ENCODE results near the gene PHYKPL.
"Not testable (repeated sequence)": the region's sequence is repeated elsewhere in the genome, so short reads cannot be mapped to it uniquely, and the experiment has no call there.

Gene PHYKPL

DNA sequence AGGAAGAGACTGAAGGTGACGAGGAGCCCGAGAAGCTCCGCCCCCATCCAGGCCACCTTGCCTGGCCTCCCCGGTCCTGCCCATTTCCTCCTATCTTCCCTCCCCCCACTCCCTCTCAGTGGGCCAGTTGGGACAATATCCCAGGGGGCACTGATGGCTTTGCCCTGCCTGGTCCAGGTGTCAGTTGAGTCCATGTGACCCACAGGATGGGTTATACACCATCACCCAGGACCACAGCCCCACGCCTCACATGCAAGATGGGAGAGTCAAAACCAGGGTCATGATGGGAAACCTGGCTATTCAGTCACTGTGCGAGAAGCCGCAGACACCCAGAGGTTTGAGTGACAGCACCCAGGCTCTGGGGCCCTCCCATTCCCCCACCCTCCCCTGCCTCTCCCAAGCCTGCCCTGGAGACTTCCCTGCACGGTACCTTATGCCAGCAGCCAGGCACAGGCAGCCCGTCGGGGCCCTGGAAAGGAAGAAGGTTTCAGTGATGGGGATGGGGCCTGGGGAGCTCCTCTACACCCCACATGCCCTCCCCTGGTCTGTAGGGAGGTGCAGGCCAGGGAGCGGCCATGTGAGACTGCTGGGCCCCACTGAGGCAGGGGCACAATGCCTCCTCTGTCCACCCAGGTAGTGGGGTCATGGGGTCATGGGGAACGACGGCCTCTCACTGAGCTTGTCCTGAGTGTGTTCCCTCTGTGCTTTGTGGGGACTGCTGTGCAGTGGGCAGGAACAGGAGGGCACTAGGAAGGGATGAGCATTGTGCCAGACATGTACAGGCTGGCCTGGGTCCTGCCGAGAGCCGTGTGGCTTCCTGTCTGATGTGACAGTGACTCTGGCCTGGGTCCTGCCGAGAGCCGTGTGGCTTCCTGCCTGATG is 6.3 kb upstream of the PHYKPL start:
- no peak for DNase-seq

DNA sequence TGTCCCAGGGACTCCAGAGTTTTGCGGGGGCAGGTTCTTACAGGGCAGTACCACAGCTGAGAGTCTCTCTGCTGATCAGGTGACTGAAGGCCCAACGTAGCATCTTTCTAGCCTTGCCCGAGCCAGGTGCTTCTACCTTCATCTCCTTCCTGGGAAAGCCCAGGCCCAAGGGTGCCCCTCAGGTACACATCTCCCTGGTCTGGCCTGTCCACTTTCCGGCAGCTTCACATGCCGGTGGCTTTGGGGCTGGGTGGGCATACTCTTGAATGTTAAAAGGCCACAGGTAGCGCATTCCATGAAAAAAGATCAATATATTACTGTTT is 5.7 kb upstream of the PHYKPL start:
- no peak for DNase-seq

DNA sequence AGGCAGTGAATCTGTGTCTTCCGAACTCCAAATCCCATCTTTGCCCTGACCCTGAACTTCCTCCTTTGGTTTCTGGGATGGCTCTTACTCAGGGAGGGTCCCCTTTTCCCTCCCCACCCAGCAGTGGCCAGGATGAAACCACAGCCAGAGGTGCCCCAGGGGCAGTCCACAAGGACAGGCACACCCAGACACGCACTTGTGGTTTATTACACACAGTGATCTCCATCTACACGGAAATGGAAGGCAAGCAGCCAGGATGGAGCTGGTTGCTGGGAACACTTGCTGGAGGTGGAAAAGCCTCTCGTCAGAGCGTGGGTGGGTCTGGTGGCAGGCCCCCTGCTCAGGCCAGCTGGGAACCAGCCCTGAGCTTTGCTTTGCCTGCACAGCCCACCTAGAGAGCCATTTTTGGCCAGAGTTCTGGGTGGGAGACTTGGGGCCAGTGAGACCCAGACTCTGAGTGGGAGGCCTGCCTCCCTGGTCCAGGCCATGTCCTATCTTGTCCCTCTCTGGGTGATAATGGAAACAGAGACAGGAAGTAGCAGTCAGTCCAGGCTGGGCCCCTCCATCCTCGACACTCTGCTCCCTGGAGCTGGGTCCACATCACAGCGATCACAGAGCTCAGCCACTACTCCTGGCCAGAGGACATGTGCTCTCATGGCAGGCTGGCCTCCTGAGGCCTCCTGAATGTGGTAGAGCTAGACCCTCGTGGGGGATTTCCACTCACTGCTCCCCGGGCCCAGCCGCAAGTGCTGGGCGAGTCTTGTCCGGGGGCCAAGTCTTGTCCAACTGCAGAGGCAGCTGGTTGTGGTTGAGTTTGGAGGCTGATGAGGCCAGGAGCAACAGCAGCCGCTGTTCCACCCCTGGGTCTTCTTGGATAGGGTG is 5.1 kb upstream of the PHYKPL start:
- DNase-seq = no peak

DNA sequence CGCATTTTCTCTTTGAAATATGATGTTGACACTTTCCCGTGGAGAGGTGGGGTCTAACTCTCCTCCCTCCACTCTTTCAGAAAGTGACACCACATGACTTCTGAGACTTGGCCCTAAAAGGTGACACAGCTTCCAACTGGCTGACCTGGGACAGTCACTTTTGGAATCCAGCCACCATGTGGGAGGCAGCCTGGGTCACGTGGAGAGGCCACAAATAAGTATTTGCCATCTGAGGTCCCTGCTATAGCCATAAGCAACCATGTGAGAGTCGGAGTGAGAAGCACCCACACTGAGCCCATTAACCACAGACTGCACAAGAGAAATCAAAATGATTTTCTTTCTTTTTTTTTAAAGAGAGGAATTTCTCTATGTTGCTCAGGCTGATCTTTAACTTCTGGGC is 4.1 kb upstream of the PHYKPL start:
- no peak for DNase-seq

DNA sequence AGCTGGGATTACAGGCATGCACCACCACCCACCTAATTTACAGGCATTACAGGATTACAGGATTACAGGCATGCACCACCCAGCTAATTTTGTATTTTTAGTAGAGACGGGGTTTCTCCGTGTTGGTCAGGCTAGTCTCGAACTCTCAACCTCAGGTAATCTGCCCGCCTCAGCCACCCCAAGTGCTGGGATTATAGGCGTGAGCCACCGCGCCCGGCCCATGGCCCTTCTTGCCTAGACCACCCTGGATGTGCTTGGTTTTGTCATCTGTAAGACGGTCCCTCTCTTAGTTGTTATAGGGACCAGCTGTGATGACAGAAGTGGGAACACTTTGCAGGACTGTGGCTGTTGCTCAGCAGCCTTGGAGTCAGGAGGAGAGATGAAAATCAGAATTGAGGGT is 3.5 kb upstream of the PHYKPL start:
- DNase-seq = no peak

DNA sequence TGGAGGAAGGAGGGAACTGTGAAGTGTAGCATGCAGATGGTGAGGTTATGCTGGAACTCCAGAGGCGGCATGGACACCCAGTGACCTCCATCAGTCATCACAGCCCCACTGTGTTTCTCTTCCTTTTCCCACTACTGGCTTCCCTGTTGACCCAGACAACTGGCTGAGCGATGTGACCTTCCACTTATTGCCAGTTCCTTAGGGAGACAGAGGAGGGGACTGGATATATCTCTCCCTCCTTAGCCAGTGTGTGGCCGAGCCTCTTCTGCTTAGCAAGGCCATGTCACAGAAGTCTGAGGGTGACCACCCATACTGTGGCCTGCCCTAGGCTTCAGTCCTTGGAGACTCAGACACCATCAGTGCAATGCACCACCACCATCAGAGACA is 3.0 kb upstream of the PHYKPL start:
- DNase-seq = no peak

DNA sequence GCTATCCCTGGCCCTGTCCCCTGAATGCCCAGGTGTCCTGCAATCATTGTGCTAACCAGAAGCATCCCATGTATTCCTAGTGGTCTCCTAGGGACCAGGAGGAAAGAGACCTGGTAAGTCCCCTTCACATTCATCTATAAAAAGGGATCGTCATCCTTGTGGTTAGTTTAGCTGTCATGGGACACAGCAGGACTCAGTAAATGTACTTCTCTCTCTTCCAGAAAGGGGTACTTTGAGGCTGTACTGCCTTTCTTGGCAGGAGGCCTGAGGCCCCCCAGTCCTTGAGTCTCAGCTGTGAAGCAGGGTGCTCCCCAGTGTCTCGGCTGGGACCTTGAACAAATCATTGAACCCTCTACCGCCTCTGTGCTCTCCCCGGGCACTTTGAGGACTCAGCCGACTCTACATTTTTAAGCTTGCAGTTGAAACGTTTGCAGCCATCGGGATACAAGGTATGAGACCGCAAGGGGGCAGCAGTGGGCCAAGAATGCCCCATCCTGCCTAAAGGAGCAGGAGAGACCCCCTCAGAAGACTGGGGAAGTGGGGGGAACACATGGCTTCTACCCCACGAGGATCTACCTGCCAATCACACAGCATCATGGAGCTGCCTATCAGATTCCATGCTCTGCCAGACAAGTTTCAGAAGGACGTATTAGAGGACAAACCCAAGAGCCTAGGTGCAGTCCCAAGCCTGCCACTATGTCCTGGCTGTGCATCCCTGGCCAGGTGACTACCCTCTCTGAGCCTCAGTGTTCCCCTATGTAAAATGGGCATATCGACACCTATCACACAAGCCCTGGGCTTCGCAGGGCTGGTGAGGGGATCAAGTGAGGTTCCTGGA is 2.4 kb upstream of the PHYKPL start:
- DNase-seq = peak; percentile 4

DNA sequence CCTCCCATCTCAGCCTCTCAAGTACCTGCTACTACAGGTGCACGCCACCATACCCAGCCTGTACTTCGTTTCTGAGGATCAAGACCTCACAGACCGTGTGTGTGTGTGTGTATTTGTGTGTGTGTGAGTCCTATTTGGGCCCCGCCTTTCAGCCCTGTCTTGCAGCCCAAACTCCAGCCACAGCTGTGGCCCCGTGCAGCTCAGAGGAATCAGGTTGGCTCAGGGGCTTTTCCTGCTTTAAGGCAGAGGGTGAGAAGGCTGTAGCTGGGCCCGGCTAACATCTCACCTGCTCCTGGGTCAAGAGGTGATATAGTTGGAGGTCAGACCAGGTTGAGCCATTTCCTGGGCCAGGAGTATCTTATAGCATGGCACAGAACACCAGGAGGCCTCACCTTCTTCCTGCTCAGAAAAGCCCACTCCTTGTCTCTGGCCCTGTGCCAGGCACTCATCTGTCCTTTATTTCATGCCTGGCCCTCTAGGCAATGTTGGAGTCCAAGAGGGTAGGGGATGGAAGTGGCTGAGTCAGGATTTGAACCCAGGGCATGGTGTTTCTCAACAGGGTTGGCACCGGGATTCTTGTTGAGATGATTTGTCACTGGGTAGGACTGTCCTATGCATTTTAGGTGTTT is 1.6 kb upstream of the PHYKPL start:
- no peak for DNase-seq

DNA sequence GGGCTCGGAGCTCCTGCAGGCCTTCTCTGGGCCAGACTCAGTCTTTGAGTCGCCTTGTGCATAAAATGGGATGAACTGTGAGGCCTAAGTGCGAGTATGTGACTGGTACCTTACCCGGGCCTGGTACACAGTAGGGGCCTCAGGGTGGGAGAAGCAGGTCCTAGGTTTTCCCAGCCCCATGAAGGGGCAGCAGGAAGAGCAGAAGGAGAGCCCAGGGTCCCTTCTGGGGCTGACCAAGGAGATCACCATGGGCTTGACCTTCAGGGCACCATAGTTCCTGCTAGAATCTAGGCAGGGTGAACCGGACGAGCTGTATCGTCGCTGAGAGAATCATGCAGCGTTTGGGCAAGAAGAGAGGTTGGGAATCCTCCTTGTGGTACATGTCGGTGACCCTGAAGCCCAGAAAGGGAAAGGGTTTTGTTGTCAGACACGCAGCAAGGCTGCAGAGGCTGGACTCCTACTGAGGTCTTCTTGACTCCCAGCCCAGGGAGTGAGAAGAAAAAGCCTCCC is 373 bp upstream of the PHYKPL start:
- DNase-seq = no peak

DNA sequence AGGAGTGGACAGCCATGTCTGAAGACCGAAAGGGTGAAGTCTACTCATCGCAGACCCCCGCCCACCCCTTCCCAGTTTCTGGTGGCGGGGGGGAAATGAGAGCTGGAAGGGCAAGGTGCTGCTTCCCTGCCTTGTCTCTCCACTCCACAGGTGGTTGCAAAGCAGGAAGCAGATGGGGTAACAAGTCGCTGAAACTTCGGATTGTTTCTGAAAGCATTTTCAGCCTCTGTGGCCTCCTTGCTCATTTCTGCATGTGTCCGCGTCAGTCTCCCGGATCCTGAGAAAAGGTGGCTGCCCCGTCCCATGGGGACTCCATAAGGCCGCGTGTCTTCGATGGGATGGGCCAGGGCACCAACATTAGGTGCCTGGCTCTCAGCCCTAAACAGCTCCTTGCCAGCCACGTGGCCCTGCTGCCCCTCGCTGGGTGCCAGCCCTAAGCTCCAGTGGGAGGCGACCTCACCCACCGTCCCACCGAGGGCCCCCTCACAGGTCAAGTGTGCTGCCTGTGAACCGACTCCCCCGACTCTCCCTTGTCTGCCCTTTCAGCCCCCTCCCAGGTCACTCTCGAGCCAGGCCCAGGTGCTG is 971 bp downstream of the PHYKPL start:
- no peak for DNase-seq

DNA sequence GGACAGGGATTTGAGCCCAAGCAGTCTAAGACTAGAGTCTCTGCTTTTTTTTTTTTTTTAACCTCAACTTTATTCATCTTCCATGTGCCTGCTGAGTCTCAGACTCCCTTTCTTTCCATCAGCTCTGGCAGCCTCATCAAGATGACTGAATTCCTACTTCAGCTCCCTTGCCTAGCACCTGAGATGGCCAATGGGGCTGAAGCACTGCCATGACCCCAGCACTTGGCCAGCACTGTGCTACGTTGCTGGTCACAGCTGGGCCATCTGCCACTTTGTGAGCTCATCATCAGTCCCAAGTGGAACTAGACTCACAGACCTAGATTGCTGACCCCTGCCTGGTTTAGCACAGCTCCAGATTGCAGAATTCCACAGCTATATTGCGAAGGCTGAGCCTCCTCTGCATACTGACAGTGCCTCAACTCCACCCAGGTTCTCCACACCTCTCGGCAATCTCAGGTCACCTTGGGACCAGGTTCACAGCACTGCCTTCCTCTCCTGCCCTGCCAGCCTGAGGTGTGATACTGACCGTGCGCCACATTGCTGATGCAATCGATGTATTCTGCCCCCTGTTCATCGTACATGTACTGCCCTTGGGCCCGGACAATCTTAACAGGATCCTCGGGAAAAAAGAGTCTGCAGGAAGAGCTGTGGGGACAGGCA is 1.6 kb downstream of the PHYKPL start:
- no peak for DNase-seq

DNA sequence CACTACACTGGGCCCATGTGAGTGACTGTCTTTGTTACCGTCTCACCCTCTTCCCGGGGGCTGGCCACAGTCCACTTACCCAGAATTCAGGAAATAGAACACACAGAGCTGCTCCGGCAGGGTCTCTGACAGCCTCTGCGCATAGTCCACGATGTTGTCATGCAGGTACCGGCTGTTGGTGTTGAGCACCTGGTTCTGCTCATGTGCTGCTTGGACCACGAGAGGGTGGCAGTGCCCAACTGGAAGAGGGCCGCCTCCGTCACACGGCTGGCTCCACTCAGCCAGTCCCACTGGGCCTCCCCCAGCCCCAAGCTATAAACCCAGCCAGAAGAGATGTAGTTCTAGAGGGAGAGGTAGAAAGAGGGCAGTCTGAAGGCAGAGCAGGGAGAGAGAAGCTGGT is 2.7 kb downstream of the PHYKPL start:
- DNase-seq = no peak

DNA sequence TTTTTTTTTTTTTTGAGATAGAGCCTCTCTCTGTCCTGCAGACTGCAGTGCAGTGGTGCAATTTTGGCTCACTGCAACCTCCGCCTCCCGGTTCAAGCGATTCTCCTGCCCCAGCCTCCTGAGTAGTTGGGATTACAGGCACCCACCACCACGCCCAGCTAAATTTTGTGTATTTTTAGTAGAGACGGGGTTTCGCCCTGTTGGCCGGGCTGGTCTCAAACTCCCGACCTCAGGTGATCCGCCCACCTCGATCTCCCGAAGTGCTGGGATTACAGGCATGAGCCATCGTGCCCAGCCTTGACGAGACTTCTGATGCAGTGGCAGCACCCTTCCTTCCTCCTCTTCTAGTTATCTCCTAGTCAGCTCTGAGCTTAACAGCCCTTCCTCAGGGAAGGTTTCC is 3.5 kb downstream of the PHYKPL start:
- not testable (repeated sequence) for DNase-seq

DNA sequence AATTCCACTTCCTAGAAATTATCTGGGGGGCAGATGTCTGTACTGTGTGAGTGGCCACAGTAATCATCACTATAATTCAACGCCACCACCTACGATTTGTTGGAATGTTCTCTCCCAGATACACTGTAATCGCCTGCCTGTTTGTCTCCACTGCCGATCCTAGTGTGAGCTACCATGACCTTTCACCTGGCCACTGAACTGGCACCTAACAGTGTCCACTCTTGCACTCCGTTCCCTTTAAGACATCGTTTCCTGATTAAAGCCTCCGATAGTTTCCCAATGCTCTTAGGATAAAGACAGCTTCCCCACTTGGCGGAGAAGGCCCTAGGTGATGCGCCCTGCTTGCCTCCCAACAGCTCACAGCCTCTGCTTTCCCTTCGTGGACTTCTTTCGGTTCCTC is 4.0 kb downstream of the PHYKPL start:
- DNase-seq = no peak

DNA sequence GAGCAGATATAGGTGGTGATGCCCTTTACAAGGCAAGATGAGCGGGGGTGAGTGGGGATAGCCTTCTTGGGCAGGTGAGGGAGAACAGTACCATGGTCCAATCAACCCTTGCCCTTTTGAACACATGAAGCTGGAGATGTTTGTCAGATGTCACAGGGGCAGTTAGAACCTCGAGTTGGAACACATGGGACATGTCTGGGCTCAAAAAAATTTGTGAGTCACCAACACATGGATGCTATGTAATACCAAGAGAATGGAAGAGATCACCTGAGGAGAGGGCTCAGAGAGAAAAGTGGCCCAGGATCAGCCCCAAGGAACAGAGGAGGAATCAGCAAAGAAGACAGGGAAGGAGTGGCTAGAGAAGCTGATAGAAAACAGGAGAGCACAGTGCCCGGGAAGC is 4.7 kb downstream of the PHYKPL start:
- no peak for DNase-seq

DNA sequence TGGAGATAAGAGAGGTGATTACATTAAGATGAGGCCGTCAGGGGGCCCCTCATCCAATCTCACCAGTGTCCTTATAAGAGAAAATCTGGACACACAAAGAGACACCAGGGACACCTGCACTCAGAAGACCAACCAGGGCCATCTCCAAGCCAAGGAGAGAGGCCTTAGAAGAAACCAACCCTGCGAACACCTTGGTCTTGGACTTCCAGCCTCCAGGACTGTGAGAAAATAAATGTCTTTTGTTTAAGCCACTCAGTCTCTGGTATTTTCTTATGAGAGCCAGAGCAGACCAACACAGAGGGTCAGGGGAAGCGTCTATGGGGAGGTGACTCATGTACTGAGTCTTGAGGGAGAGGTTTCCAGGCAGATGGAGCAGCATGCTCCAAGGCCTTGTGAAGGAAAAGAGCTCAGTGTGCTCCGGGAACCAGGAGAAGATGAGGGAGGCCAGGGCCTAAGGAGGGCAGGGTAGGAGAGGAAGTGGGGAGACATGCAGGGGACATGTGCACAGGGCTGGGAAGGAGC is 5.4 kb downstream of the PHYKPL start:
- DNase-seq = no peak

DNA sequence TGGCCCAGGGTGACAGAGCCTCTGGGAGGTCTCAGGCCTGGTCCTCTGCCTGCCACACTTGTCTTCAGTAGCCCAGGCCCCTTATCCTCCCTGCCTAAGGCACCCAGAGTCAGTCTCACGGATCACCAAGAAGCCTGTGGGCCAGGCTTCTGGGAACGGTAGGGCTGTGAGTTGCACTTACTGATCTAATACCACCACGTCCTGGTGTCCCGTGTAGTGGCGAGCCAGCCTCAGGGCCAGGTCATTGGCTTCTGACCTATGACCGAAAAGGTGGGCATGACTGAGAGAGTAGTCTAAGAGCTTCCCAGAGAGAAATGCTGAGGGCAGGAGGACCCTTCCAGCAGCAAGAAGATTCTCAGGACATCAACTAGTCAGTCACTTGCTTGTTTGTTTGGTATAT is 7.4 kb downstream of the PHYKPL start:
- no peak for DNase-seq

DNA sequence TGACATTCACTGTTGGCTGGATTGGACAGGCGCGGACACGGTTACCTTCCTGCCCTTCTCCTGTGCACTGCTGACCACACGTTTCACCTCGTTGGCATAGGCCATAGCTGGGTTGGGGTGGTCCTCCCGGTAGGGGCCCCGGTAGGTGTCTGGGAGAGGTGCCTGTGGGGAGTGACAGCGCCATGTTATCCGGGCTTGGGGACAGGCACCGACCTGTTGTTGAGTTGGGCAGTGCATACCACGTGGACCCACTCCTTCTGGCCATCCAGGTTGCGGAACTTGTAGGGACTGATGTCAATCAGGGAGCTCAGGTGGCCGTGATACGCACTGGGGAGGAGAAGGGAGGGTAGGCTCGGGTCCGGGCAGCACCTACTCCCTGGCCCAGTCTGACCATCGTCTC is 8.2 kb downstream of the PHYKPL start:
- DNase-seq = no peak

DNA sequence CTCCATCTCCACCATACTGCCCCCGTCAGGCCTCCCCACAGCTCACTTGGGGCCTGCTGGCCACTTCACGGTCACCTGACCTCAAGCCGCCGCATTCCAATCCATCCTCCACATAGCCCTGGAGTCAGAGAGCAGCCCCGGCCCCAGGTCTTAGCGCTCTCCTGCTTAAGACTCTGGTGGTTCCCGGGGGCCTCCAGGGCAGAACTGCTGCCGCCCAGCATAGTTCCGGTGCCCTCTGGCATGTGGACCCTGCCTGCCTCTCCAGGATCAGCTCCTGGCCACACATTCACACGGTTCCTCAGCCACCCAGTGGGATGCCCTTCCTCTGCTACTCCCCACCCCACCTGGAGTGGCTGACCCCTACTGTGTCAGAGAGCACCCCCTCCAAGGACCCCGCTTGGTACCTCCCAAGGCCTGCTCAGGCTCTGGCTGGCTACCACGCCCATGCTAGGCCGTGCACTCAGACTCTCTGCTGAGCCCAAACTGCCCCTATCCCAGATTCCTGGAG is 8.7 kb downstream of the PHYKPL start:
- DNase-seq = no peak

DNA sequence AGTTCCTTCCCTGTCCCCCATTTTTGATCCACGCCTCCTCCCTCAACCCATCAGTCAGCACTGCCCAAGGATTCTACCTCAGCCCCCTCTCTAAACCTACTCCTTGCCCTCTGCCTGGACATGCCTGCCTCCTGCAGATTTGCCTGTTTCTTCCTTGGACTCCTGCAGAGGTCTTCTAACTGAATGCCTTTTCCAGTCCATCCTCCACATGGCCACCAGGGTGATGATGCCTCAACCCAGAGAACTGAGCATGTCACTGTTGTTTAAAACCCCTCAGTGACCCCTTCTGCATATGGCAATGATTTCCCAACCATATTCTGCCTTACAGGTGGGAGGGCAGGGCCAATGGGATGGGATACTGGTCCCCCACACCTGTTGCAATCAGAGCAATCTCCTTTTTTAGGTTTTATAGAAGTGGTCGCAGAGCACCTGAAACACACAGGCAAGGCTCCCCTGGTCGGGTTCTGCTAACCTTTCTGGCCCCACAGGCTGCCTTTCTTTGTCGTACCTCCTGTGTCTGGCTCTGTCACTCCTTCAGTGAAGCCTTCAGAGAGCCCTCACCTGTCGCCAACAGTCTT is 9.3 kb downstream of the PHYKPL start:
- no peak for DNase-seq

DNA sequence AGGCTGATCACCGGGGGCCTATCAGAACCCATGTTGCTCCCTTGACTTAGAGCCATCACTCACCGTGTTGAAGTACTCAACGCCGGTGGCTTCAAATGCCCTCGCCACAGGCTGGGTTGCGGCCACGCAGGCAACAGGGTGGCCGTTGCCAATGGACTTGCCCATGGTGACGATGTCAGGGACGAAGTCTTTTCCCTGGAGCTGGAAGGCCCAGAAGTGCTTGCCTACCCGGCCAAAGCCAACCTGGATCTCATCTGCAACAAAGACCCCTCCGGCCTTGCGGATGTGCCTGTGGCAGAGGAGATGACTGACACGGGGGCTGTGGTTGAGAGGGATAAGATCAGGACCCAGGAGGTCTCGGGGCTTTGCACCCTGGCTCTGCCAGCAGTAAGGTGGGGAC is 10.3 kb downstream of the PHYKPL start:
- no peak for DNase-seq
